IPS-NIHi11 (cell line): ENCODE measurements around the gene S100G.

Experiments used
- DNase-seq: peaks from one replicate; pipeline ENCODE4 v3.0.0; 2012; ENCODE audit warnings: mixed read lengths, low spot score

Gene S100G

DNA sequence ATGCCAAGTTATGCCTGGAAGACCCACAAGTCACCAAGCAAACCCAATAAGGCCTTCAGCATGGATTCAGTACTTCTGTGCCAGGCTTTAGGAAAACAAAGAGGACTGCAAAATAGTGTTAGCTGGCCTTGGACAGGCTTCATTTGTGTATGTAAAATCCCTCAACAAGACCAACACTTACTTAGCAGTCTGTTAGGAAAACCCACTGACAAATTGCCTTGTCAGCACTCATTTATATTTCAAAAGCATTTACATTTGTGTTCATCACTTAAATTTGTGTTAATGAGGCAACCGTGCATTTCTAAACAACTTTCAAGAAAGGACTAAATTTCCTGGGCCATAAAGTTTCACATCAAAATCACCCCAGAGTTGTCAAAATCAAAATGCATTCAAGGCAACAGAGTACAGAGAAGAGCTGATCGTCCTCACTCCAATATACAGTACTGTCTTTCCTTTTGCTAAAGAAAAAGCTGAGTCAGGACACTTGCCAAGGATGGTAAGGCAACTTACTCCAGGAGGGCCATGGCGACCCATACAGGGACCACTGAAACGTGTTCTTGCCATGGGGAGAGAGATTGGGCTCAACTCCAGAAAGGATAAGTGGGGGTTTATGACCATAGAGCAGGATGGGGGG is 1.6 kb downstream of the S100G start:
- no peak for DNase-seq

DNA sequence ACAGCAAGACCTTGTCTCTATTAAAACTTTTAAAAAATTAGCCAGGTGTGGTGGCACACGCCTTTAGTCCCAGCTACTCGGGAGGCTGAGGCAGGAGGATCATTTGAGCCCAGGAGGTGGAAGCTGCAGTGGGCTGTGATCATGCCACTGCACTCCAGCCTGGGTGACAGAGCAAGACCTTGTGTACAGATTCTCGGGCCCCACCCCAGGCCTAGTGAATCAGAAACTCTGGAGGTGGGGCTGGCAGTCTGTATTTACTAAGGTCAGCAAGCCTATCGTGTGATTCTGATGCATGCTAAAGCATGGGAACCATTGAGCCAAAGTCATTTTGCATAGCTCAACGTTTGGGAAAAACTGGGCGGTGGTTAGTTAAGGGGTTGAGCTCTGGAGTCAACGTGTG is 3.5 kb downstream of the S100G start:
- no peak for DNase-seq

DNA sequence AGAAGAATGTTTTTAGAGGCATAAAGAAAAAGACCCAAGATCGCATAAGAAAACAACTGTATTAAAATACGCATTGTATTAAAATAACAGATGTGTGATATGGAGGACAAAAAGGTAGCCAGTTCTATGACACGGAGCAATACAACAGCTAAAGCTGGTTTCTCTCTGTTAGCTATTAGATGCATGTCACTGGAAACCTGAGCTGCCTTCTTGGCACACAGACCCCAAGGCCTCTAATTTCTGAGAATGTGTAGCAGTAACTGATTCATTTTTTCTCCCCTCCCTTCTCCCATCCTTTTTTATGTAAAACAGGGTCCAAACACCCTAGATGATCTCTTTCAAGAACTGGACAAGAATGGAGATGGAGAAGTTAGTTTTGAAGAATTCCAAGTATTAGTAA is 4.1 kb downstream of the S100G start:
- no peak for DNase-seq

DNA sequence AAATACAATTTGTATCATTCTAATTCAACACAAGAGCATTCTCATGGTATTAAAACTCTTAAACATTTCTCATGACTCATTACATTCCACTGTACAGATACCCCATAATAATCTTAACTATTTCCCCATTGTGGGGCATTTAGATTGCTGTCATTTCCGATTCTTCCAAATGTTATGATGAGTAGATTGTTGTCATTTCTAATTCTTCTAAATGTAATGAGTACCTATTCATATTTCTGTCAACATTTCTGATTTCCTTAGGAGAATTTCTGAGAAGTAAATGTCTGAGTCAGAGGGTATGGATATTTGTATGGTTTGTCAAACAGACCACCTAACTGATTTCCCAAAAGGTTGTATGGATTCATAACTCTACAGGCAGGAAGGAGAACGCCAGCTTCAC is 8.3 kb downstream of the S100G start:
- no peak for DNase-seq

DNA sequence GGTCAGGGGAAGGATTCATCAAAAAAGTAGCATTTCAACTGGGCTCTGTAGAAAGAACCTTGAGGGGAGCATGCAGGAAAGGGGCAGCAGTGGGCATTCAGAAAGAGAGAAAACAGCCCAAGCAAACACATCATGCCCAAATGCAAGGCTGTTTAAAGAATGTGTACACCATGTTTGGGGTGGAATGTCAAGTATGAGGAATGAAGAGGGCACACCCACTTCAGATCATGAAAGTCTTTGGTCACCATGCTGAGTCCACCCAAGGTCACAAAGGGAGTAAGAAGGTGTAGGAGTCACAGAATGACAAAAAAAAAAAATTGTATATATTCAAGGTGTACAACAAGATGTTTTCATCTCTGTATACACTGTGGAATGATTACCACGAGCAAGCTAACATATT is 9.4 kb downstream of the S100G start:
- DNase-seq = no peak

DNA sequence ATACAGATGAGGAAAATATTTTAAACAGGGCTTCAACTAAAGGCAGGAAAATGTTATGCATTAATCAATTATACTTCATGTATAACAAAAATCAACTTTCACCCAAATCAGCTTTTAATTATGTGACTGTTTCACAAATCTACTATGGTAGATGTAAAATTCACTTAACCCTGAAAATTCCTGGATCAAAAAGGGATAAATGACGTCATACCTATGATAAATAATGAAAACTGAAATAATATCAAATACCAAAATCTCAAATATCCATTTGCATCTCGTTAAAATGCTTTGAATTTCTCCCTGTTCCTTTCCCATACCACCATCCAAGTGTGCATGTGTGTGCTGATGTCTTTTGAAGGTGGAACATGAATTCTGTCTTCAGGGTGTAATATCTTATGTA is 11.5 kb downstream of the S100G start:
- DNase-seq = no peak

DNA sequence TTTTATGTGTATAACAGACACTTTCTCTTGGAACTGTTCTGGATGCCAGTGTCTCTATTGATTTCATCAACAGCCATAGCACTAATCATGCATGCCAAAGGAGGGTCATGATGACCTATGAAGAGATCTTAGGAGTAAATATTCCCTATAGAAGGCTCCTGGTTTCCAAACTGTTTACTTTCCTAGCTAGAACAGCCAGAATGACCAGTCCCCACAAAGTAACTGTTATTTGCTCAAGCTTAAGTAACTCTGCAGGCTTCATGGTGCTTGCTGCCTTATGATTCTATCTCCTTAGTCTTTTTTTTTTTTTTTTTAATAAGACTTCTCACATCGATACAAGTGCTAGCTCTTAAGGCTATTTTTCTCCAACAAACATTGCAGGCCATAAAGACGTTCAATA is 12.4 kb downstream of the S100G start:
- DNase-seq = no peak

DNA sequence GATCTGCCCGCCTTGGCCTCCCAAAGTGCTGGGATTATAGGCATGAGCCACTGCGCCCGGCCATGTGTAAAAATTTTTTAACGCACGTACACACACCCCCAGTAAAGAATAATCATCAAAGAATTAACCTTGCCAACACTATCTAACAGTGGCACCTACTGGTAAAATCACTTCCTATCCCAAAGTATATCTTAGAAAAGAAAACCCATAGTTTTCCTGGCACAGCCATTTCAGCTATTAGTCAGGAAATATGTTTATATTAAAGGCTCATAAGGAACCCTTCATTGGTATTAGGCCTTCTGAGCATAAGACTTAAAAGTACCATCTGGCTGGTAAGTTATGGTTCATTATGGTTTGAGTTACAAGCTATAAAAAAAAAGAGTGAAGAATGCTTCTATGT is 14.1 kb downstream of the S100G start:
- no peak for DNase-seq

DNA sequence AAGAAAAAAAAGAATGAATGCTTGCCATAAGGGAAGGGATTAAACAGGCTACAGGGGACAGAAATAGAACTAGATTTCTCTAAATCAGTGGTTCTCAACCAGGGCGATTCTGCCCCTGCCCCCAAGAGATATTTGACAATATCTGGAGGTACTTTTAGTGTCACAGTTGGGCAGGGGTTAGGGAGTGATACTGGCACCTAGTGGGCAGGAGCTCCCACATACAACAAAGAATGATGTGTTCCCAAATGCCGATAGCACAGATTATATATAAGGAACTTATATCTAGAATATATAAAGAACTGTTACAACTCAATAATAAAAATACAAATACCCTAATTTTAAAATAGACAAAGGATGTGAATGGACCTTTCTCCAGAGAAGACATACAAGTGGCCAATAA is 14.7 kb downstream of the S100G start:
- DNase-seq = no peak

DNA sequence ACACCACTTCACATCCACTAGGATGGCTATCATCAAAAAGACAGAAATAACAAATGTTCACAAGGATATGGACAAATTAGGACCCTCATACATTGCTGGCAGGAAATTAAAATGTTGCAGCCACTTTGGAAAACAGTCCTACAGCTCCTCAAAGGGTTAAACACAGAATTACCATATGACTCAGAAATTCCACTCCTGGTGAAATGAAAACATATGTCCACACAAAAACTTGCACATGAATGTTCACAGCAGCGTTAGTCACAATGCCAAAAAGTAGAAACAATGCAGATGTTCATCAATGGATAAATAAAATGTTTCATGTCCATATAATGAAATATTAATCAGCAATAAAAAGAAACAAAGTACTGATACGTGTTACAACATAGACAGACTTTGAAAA is 15.1 kb downstream of the S100G start:
- DNase-seq = no peak

DNA sequence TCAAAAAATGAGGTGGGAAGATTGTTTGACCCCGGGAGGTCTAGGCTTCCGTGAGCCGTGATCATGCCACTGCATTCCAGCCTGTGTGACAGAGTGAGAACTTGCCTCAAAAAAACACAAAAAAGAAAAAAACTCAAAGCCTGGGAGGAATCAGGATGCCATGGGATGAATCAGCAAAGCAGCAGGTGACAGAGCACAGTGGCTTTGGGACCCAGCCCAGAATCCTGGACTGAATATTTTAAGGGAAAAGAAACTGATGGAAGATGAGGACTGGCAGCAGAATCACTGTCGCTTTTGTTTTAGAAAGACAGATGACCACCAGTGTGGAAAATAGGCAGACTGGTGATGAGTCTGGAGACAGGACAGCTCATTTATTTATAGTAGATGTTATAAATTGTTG is 16.6 kb downstream of the S100G start:
- no peak for DNase-seq

DNA sequence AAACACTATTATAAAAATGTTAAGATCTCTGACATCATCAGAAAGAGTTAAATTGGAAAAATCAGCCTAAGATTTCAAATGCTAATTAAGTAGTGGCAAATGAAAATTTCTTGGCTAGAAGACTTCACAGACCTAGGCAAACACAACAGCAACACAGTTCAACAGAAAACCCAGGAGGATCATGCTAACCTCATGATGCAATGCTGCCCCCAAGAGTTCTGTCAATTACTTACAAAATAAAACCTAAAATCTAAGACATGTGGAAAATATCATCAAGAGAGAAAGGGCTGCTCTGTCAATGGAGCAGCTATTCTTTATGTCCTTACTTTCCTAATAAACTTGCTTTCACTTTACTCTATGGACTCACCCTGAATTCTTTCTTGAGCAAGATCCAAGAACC is 21.0 kb downstream of the S100G start:
- peak; percentile 41 for DNase-seq

DNA sequence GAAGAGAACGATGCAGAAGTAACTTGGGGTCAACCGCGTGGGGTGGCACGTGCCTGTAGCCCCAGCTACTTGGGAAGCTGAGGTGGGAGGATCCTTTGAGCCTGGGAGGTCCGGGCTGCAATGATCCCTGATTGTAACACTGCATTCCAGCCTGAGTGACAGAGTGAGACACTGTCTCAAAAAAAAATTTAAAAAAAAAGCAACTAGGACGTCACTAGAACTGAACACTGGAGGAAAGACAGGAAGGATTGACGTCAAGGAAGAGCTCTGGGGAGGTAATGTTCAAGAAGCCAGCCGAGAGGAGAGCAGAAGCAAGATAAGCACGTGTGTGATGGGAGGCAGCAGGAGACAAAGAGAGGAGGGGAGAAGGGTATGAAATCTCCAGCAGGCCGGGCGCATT is 28.7 kb downstream of the S100G start:
- DNase-seq = no peak

DNA sequence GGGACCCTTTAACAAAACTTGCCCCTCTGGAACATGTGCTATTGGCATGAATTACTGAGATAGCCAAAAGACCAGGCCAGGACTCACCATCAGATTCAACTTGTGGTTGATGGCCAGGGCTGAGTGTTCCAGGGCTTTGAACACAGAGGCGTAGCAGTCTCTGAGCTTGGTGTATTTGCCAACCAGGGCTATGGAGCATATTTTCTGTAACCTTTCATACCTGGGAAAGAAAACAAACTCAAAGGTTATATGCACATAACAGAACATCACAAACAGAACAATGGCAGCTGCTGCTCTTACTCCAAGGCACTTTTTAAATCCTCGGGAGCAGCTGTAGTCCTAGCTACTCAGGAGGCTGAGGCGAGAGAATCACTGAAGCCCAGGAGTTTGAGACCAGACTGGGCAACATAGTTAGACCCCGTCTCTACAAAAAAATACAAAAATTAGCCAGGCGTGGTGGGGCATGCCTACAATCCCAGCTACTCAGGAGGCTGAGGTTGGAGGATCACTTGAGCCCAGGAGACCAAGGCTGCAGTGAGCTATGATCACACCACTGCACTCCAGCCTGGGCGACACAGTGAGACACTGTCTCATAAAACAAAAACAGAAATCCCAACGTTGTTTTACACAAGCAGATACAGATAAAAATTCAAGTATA is 33.2 kb downstream of the S100G start:
- DNase-seq = no peak

DNA sequence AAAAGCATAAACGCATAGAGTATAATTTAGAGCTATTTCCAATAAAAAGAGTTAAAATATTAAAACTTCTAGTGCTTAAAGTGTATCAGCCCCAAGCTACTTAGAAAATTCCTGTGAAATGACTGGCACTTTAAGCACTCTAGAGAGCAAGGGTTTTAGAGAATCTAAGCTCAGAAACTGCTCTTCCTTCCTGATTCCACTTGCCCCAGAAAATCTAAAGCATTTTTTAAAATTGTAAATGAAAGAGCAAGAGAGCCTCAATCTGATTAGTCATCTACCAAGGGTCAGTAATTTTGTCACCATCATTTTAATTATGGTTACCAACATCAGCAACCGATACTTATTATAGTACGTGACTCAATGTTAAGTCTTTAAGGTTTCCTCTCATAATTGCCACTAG is 37.6 kb downstream of the S100G start:
- DNase-seq = no peak

DNA sequence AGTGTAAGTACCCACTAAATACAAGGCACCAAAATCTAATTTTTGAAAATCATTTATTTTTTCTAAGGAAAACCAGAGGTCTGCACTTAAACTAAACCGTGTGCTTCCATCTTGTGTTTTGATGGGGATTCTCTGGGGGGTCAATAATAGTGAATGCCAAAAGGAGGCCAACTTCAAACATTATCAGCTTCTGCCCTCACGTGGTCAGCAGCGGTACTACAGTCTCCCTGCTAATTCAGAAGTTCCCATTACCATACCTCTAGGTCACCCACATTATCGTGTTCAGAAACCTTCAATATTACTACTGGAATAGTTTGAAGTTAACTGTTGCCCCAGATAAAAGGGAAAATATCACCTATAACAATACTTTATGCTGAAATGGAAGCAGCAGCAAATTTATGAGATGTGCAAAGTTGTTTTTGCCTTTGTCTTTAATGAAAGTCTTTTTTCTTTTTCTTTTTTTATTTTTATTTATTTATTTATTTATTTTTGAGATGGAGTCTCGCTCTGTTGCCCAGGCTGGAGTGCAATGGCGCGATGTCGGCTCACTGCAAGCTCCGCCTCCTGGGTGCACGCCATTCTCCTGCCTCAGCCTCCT is 45.2 kb downstream of the S100G start:
- DNase-seq = peak; percentile 44

DNA sequence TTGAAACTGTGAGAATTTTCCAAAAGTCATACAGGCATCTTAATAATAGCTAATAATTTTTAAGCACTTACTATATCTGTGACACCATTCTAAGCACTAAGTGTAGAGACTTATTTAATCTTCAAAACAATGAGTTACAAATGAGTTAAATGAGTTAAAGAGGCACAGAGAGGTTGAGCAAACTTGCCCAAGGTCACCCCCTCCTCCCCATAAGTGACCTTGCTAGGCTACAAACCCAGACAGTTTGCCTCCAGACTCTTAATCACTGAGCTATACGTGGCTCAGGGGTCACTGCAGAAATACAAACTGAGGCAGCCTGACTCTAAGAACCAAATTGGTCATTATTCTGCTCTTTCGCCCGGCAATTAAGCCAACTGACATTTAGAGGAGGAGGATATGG is 47.0 kb downstream of the S100G start:
- no peak for DNase-seq

DNA sequence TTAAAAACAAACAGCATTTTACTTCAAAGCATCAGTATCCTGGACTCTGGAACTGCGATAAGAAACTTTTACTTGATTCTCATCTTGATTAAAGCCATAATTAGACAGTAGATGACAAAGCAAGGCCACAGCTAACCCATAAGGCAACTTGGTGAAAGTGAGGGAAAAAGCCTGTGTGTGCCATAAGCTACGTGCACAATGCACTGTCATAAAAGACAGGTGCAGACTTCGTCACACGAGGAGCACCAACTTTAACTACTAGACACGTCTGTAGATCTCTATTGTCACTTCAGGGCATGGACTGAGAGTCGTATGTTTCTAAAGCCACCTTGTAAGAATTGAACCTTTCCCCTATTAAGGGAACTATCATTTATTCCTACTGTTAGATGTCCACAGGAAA is 49.4 kb downstream of the S100G start:
- DNase-seq = no peak

DNA sequence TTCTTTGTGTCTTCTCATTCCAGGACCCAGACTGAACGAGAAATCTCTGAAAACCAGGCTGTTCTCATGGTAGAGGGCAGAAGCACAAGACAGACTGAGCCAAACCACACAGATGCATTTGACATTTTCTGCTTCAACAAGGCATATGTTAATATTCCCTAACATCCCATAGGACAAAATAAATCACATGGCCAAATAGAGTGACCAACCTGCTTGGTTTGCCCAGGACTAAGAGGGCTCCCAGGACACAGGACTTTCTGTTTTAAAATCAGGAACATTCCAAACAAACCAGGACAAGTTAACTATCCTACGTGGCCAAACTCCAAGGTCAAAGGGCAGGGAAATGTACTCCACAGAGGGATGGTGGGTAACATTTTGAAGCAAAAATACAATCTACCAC is 50.8 kb downstream of the S100G start:
- no peak for DNase-seq

DNA sequence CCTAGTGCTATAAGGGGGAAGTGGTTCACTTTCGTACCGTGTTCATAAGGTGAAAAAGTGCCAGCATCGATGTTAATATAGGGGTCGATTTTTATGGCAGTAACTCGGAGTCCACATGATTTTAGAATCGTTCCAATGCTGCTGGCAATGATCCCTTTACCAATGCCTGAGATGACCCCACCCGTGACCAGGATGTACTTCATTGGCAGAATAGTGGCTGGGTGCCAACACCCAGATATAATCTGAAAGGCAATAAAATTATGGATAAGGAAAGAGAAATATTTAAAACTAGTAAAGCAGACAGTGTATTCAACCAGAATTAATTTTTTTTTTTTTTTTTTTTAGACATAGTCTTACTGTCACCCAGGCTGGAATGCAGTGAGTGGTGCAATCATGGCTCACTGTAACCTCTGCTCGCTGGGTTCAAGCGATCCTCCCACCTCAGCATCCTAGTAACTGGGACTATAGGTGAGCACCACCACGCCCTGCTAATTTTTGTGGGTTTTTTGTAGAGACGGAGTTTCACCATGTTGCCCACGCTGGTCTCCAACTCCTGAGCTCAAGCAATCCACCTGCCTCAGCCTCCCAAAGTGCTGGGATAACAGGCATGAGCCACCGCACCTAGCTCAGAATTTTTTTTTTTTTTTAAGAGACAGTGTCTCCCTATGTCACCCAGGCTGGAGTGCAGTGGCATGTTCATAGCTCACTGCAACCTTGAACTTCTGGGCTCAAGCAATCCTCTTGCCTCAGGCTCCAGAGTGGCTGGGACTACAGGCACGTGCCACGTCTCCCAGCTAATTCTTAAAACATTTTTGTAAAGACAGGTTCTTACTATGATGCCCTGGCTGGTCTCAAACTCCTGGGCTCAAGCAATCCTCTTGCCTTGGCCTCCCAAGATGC is 53.0 kb downstream of the S100G start:
- DNase-seq = no peak
